ENCODE measurements around the gene TMEM132A. TPM values are rescaled to one million over a fixed set of nuclear protein-coding genes. Genes with fewer than 3 reads are reported as not detected.

Gene TMEM132A
- total and polyA plus RNA-seq, 9 of the 15 experiments (the other 6 are each of a cell fraction or from before 2014, with no cell fraction given) = 0.04 to 1.1 (median 0.18) TPM; not detected in 4

- TF ChIP-seq, protein P1, sequence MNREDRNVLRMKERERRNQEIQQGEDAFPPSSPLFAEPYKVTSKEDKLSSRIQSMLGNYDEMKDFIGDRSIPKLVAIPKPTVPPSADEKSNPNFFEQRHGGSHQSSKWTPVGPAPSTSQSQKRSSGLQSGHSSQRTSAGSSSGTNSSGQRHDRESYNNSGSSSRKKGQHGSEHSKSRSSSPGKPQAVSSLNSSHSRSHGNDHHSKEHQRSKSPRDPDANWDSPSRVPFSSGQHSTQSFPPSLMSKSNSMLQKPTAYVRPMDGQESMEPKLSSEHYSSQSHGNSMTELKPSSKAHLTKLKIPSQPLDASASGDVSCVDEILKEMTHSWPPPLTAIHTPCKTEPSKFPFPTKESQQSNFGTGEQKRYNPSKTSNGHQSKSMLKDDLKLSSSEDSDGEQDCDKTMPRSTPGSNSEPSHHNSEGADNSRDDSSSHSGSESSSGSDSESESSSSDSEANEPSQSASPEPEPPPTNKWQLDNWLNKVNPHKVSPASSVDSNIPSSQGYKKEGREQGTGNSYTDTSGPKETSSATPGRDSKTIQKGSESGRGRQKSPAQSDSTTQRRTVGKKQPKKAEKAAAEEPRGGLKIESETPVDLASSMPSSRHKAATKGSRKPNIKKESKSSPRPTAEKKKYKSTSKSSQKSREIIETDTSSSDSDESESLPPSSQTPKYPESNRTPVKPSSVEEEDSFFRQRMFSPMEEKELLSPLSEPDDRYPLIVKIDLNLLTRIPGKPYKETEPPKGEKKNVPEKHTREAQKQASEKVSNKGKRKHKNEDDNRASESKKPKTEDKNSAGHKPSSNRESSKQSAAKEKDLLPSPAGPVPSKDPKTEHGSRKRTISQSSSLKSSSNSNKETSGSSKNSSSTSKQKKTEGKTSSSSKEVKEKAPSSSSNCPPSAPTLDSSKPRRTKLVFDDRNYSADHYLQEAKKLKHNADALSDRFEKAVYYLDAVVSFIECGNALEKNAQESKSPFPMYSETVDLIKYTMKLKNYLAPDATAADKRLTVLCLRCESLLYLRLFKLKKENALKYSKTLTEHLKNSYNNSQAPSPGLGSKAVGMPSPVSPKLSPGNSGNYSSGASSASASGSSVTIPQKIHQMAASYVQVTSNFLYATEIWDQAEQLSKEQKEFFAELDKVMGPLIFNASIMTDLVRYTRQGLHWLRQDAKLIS (CRISPR knock-in tag; IDR thresholded peaks at IDR 0.05) = 0 out of 2 replicates have a peak, but pooled peaks have one; percentile 56
- TF ChIP-seq ATF1 (CRISPR knock-in tag; IDR thresholded peaks at IDR 0.05) (no peak), ATF1 (tag; IDR thresholded peaks at IDR 0.05) (peak; percentile 77), ZNF644 (tag; IDR thresholded peaks at IDR 0.05; ENCODE audit: low read depth) (no peak), ZNF165 (CRISPR knock-in tag; IDR thresholded peaks at IDR 0.05; ENCODE audit: borderline replicate concordance) (no peak), THAP7 (CRISPR knock-in tag; IDR thresholded peaks at IDR 0.05) (no peak), NFIX (CRISPR knock-in tag; IDR thresholded peaks at IDR 0.05; ENCODE audit: low read depth) (no peak), RFX5 (IDR thresholded peaks at IDR 0.05; ENCODE audit: low read depth, low read length) (no peak), DACH1 (IDR thresholded peaks at IDR 0.05; ENCODE audit: partially characterized antibody) (no peak), ZBTB26 (CRISPR knock-in tag; IDR thresholded peaks at IDR 0.05) (no peak), HOMEZ (CRISPR knock-in tag; IDR thresholded peaks at IDR 0.05) (no peak), PURB (CRISPR knock-in tag; IDR thresholded peaks at IDR 0.05; ENCODE audit: low read depth) (no peak), XRCC3 (IDR thresholded peaks at IDR 0.05) (no peak), DDX20 (tag; IDR thresholded peaks at IDR 0.05; ENCODE audit: low read depth) (no peak), SMAD4 (CRISPR knock-in tag; conservative IDR thresholded peaks at IDR 0.05) (no peak), POLR2G (IDR thresholded peaks at IDR 0.05; ENCODE audit: low read depth, low read length) (no peak), ERF (CRISPR knock-in tag; IDR thresholded peaks at IDR 0.05) (no peak), POLR2A (conservative IDR thresholded peaks at IDR 0.05) (no peak), MYC (IDR thresholded peaks at IDR 0.05; ENCODE audit: low read depth, low read length) (no peak), MYC (CRISPR knock-in tag; IDR thresholded peaks at IDR 0.05; ENCODE audit: borderline replicate concordance, low read depth) (no peak), SMARCA4 (IDR thresholded peaks at IDR 0.05) (peak; percentile 29; the same call in 1 of the 2 replicates), CBX3 (IDR thresholded peaks at IDR 0.05; ENCODE audit: borderline replicate concordance in 1 of 2, low read length in 2 of 2) (no peak)
Measured at GRCh38 chr11:60905551-60906113, 18.6 kb upstream of the TMEM132A start (continued).
